Hepatic stellate cell (primary cell): ENCODE data around the gene MPO.

Source experiments
- DNase-seq: peaks from one replicate; pipeline ENCODE4 v3.0.0; 2011; ENCODE audit warnings: low spot score

Gene MPO

DNA sequence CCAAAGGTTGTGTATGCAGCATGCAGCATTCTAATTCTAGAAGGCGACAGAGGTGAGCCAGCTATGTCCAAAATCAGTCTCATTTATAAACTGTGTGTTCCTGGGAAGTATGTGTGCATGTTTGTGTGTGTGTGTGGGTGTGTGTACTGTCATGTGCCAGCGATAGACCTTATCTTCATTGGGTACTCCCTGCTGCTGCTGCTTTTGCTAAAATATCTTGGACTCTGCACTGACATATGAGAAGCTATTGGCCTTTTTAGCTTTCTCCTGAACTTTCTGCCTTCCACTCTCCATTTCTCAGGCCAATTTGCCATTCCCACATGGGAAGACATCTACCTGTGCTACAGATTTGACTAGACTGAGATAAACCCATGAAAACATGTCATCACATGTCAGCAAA, 44.3 kb downstream of the MPO start:
- DNase-seq = no peak

DNA sequence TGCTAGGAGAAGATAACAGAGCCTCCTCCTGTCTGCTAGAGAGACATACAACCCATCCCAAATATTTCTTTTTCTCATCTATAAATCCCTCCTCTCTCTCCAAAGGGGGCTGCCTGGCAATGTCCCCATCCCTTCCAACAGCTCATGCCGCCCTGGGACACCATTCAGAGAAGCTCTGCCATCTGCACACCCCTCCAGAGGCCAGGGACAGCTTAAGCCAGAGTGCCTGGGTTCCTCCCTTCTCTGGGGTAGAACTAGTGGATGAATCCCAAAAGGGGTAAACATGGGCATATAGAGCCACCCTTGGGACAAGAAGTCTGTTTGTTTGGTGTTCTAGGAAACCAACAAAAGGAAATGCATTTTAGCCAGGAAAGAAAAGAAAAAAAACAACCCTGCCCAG, 44.9 kb downstream of the MPO start:
- no peak for DNase-seq

GRCh38 chr17:58234512-58234911, 46.2 kb downstream of the MPO start:
- no peak for DNase-seq

- DNase-seq = no peak
Observed at GRCh38 chr17:58233543-58233942, 47.2 kb downstream of the MPO start.

GRCh38 chr17:58232707-58233156, 48.0 kb downstream of the MPO start:
- peak; percentile 61 for DNase-seq

- DNase-seq = no peak
Observed at GRCh38 chr17:58231641-58232040, 49.1 kb downstream of the MPO start.

- DNase-seq = no peak
Observed at GRCh38 chr17:58229881-58230280, 50.9 kb downstream of the MPO start.

DNA sequence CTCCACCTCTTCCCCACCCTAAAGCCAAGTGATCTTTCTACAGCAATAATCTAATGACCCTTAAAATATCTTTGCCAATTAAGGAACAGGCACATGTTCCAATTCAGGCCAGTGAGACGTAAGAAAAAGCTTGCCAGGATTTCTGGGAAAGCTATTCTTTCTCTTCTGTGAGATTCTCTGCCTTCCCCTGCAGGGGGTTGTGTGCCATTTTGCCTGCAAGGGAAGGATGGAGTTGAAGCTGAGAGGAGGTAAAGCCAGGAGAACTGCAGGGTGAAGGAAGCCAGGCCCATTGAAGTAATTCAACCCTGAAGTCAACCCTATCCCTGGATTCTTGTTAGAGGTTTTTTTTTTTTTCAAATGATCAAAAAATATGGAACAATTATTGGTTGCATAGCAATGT, 51.4 kb downstream of the MPO start:
- DNase-seq = no peak

GRCh38 chr17:58228679-58229078, 52.1 kb downstream of the MPO start:
- no peak for DNase-seq

- DNase-seq = no peak
Observed at GRCh38 chr17:58227733-58228132, 53.0 kb downstream of the MPO start.

DNA sequence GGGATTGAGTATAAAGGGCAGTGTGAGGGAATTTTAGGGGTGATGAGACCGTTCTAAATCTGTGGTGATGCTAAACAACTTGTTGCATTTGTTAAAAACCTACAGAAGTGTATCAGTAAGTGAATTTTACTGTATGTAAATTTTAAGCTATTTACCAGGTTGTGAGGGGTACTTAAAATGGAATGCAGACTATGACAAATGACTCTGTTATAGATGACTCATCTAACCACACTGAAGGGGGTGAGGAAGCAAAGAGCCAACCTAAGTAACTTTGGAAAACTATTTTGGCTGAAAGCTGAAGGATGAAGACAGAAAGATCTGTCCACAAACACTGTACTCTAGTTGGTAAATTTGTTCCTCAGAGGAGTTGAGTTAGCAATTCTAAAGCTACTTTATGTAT, 56.4 kb downstream of the MPO start:
- peak; percentile 43 for DNase-seq
